HG03135 (cell line): ENCODE measurements around the gene CXCR5.

ENCODE experiments used
- ATAC-seq: cut with Tn5 transposase; IDR thresholded peaks from one replicate; pipeline ENCODE4 v1.9.1; 2021; ENCODE audit warnings: mild to moderate bottlenecking, moderate library complexity; ENCODE audit not compliant: unreplicated experiment

Gene CXCR5

GRCh38 chr11:118911880-118912741, 28.4 kb downstream of the CXCR5 start:
- ATAC-seq: no peak

GRCh38 chr11:118912742-118913410, 29.2 kb downstream of the CXCR5 start:
- ATAC-seq: no peak

GRCh38 chr11:118913411-118914125, 29.9 kb downstream of the CXCR5 start:
- ATAC-seq: no peak

- no peak for ATAC-seq
Measured at GRCh38 chr11:118914178-118914918, 30.7 kb downstream of the CXCR5 start.

- ATAC-seq: no peak
Measured at GRCh38 chr11:118914987-118915386, 31.3 kb downstream of the CXCR5 start.

GRCh38 chr11:118915396-118915795, 31.7 kb downstream of the CXCR5 start:
- no peak for ATAC-seq

GRCh38 chr11:118915941-118916841, 32.5 kb downstream of the CXCR5 start:
- ATAC-seq: no peak

GRCh38 chr11:118916842-118917388, 33.2 kb downstream of the CXCR5 start:
- ATAC-seq: no peak

GRCh38 chr11:118917481-118918127, 33.9 kb downstream of the CXCR5 start:
- no peak for ATAC-seq

GRCh38 chr11:118918128-118918685, 34.5 kb downstream of the CXCR5 start:
- no peak for ATAC-seq

- ATAC-seq: no peak
Measured at GRCh38 chr11:118918686-118919280, 35.1 kb downstream of the CXCR5 start.

- ATAC-seq: no peak
Measured at GRCh38 chr11:118921121-118921928, 37.6 kb downstream of the CXCR5 start.

GRCh38 chr11:118921929-118922744, 38.4 kb downstream of the CXCR5 start:
- ATAC-seq: no peak

- no peak for ATAC-seq
Measured at GRCh38 chr11:118922745-118923627, 39.3 kb downstream of the CXCR5 start.

GRCh38 chr11:118923721-118924587, 40.3 kb downstream of the CXCR5 start:
- no peak for ATAC-seq
